Lung (tissue), 12 donors: ENCODE measurements around the gene CLDN4. TPM values are rescaled to one million over a fixed set of nuclear protein-coding genes. Genes with fewer than 3 reads are reported as not detected.

ENCODE experiments used
- ATAC-seq: fragments of 200-7000 bp; cut with Tn5 transposase; one replicate; pipeline ENCODE4 v1.9.1; 2020; ENCODE audit warnings: moderate number of reproducible peaks; ENCODE audit not compliant: insufficient read depth, low FRiP score
- DNase-seq, 3 donors: peaks; one replicate each; pipeline ENCODE4 v3.0.0-alpha.2; 2013 to 2017
- H3K27ac ChIP-seq, 2 donors: one replicate each; pipeline ENCODE4 v1.5.1; 2013; ENCODE audit warnings: mild to moderate bottlenecking in 2 of 2, moderate library complexity in 2 of 2, control low read depth in 1 of 2, inconsistent platforms in 1 of 2, low read depth in 1 of 2, low read length in 1 of 2
- H3K27me3 ChIP-seq, 3 donors: one replicate each; pipeline ENCODE4 v1.5.1; 2013; ENCODE audit warnings: low read length in 2 of 3; ENCODE audit not compliant: control insufficient read depth in 3 of 3, insufficient read depth in 3 of 3
- H3K36me3 ChIP-seq, 4 donors: one replicate each; pipeline ENCODE4 v1.5.1; 2013; ENCODE audit warnings: low read length in 4 of 4, mild to moderate bottlenecking in 1 of 4, moderate library complexity in 1 of 4; ENCODE audit not compliant: control insufficient read depth in 4 of 4, insufficient read depth in 4 of 4
- H3K4me1 ChIP-seq, 5 donors: one replicate each; pipeline ENCODE4 v1.5.1; 2013; ENCODE audit warnings: low read length in 5 of 5, mild to moderate bottlenecking in 2 of 5, moderate library complexity in 1 of 5; ENCODE audit not compliant: control insufficient read depth in 5 of 5, insufficient read depth in 5 of 5
- H3K4me3 ChIP-seq: one replicate; pipeline ENCODE4 v1.5.1; 2013; ENCODE audit warnings: mild to moderate bottlenecking, control low read depth, moderate library complexity
- H3K9ac ChIP-seq, 2 donors: one replicate each; pipeline ENCODE4 v1.5.1; 2013; ENCODE audit warnings: low read length in 2 of 2, control low read depth in 1 of 2; ENCODE audit not compliant: insufficient read depth in 1 of 2
- H3K9me3 ChIP-seq, 4 donors: one replicate each; pipeline ENCODE4 v1.5.1; 2013; ENCODE audit warnings: low read length in 3 of 4, mild to moderate bottlenecking in 1 of 4, moderate library complexity in 1 of 4; ENCODE audit not compliant: control insufficient read depth in 4 of 4, insufficient read depth in 3 of 4
- WGBS, 2 donors: extraction: QIAGEN DNeasy Blood & Tissue Kit; methylation state at CpG; one replicate each; pipeline ENCODE4 v1.1.7; 2013; 5-methylcytosine and 5-hydroxymethylcytosine counted together
- polyA plus RNA-seq, 2 donors: library from polyadenylated mRNA; stranded (reverse); fragments of 200-250 nt; gene quantifications; one replicate each; pipeline ENCODE4 v1.2.1, GENCODE V29; 2013
- total RNA-seq, 2 donors: library from RNA; depleted of rRNA in 1 of 2; stranded (reverse); fragments of >200 nt in 1 of 2; gene quantifications; one replicate each; pipeline ENCODE4 v1.2.1, GENCODE V29; 2014 to 2021
- TF ChIP-seq, protein P1 (sequence below): IDR thresholded peaks from 2 replicates; pipeline ENCODE4 v1.5.1; 2012; ENCODE audit warnings: mild to moderate bottlenecking; ENCODE audit errors: control extremely low read depth, extremely low read depth
- donor health status: control.
- donor health status: control.
- donor health status: Bipolar disorder and iron deficiency.
- donor health status: healthy.
- donor health status: DM: yes; HTN: yes; CAD: no.

The CLDN4 gene
- total and polyA plus RNA-seq, 4 donors, result 99.8 to 169 (median 152) TPM

DNA sequence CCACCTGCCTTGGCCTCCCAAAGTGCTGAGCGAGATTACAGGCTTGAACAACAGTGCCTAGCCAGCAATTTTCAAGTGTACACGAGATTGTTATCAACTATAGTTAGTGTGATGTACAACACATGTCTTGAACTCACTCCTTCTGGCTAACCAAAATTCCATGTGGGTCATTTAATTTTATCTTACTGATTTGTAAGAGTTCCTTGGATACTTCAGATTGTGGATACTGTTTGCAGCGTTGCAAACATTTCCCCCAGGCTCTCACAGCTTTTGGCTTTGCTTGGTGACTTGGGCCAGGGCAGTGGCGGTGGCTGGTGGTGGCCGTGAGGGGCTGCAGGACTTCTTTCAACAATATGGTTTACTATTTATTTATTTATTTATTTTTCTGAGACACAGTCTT, 21.7 kb downstream of the CLDN4 start:
- Histone ChIP-seq H3K27ac (no peak overlapping the region), H3K36me3 (no peaks in the 10 kb centered on the region), H3K27me3 (peaks cover 0 to 4% (median 4%) of the 10 kb centered on the region in 3 donors), H3K4me3 (no peak overlapping the region), H3K9me3 (no peaks in the 10 kb centered on the region), H3K9ac (no peak overlapping the region), H3K4me1 (peaks cover 0 to 3% (median 0%) of the 10 kb centered on the region in 5 donors)
- DNase-seq (no peak), ATAC-seq (no peak)
- WGBS, 2 donors, result 87 to 89% methylated on average over 5 of the region's 5 CpGs
- TF ChIP-seq, protein P1, sequence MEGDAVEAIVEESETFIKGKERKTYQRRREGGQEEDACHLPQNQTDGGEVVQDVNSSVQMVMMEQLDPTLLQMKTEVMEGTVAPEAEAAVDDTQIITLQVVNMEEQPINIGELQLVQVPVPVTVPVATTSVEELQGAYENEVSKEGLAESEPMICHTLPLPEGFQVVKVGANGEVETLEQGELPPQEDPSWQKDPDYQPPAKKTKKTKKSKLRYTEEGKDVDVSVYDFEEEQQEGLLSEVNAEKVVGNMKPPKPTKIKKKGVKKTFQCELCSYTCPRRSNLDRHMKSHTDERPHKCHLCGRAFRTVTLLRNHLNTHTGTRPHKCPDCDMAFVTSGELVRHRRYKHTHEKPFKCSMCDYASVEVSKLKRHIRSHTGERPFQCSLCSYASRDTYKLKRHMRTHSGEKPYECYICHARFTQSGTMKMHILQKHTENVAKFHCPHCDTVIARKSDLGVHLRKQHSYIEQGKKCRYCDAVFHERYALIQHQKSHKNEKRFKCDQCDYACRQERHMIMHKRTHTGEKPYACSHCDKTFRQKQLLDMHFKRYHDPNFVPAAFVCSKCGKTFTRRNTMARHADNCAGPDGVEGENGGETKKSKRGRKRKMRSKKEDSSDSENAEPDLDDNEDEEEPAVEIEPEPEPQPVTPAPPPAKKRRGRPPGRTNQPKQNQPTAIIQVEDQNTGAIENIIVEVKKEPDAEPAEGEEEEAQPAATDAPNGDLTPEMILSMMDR, result no peak

DNA sequence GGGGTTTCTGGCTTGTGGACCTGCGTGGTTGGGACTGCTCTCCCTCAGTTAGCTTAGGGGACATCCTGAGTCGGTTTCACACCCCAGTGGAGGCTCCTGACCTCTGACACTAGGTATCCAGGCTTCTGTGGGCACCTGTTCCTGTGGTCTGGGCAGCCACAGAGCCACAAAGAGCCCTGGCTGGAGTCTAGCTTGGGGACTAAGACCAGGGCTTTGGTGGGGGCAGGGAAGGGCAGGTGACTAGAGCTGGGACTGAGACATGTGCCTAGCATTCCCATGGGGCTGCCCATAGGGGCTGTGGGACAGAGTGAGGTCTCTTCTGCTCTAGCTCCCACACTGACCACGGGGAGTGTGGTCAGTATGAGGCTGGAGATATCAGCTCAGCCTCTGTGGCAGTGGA, 26.1 kb downstream of the CLDN4 start:
- Histone ChIP-seq H3K36me3 (no peaks in the 10 kb centered on the region), H3K27me3 (peaks cover 0 to 4% (median 4%) of the 10 kb centered on the region in 3 donors), H3K9ac (no peak overlapping the region), H3K27ac (no peak overlapping the region), H3K4me1 (peaks cover 0 to 3% (median 0%) of the 10 kb centered on the region in 5 donors), H3K9me3 (no peaks in the 10 kb centered on the region), H3K4me3 (no peak overlapping the region)
- ATAC-seq (no peak), DNase-seq (no peak)
- 54 to 66% methylated on average over 3 of the region's 3 CpGs for WGBS, 2 donors
- TF ChIP-seq, protein P1, result no peak

- no peaks in the 10 kb centered on the region for H3K36me3 ChIP-seq
- no peak overlapping the region for H3K9ac ChIP-seq
- H3K27me3 ChIP-seq, result peaks cover 0 to 4% (median 4%) of the 10 kb centered on the region in 3 donors
- DNase-seq (no peak), ATAC-seq (no peak)
- no peak overlapping the region for H3K27ac ChIP-seq
- TF ChIP-seq, protein P1, result no peak
- H3K9me3 ChIP-seq, result no peaks in the 10 kb centered on the region
- H3K4me1 ChIP-seq, result peaks cover 0 to 3% (median 0%) of the 10 kb centered on the region in 5 donors
- WGBS, 2 donors, result 60 to 62% methylated on average over 2 of the region's 2 CpGs
- H3K4me3 ChIP-seq, result no peak overlapping the region
Observed at GRCh38 chr7:73858807-73859206, 28.0 kb downstream of the CLDN4 start.

- H3K36me3 ChIP-seq, result no peaks in the 10 kb centered on the region
- H3K9me3 ChIP-seq, result no peaks in the 10 kb centered on the region
- no peaks in the 10 kb centered on the region for H3K27me3 ChIP-seq
- H3K27ac ChIP-seq, result no peak within 1 kb of the TSS
- TF ChIP-seq, protein P1, result no peak
- H3K9ac ChIP-seq, result no peak within 1 kb of the TSS
- no peak for ATAC-seq
- H3K4me1 ChIP-seq, result no peaks in the 10 kb centered on the region
- WGBS, 2 donors, result 90 to 91% methylated on average over 11 of the region's 11 CpGs
- no peak for DNase-seq
- H3K4me3 ChIP-seq, result no peak within 1 kb of the TSS
Observed at GRCh38 chr7:73860859-73861258, 30.1 kb downstream of the CLDN4 start, which contains the start of gene TMEM270. TMEM270 (plus strand) TSS chr7:73861159; CDS start chr7:73861195, 36 bp downstream.
